Head of caudate nucleus (tissue), 42 donors: ENCODE results near the gene FARS2.

ENCODE experiments used
- DNase-seq, 42 donors: peaks; one replicate each; pipeline versions ENCODE4 v3.0.0 to v3.0.0-alpha.2; 2020 to 2021; ENCODE audit warnings: mixed read lengths in 7 of 42
- intact Hi-C: fragments of 100-400 bp; cut with DNase I; formaldehyde crosslinking; loops from one replicate; pipeline ENCODE4 v1.15.0; 2022

Gene FARS2

GRCh38 chr6:5510331-5511133 lies 249.2 kb downstream of the FARS2 start:
- no peak for DNase-seq
- intact Hi-C loops = no loop called here

- intact Hi-C loops = no loop called here
- DNase-seq = no peak
Observed at GRCh38 chr6:5511954-5512353, 250.6 kb downstream of the FARS2 start.

- no peak for DNase-seq
- intact Hi-C loops = no loop called here
Observed at GRCh38 chr6:5512422-5512821, 251.1 kb downstream of the FARS2 start.

DNA sequence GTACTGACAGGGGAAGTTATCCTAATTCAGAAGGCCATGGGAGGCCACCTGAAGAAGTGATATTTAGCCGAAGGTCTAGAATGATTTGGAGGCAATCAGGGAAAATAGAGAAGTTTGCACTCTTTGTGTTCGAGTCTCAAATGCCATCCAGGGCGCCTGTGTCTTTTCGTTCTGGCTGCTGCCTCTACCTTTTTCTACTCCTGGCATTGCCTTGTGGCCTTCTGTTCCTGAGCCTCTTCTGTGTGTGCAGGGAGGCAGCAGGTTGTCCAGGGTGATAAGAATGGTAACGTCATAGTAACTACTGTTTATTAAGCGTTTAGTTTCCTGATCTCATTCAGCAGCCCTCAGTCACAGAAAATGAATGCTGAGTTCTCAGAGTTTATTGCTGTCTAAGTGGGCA lies 252.1 kb downstream of the FARS2 start:
- intact Hi-C loops = no loop called here
- no peak for DNase-seq

GRCh38 chr6:5514353-5514752 lies 253.0 kb downstream of the FARS2 start:
- intact Hi-C loops = no loop called here
- no peak for DNase-seq

DNA sequence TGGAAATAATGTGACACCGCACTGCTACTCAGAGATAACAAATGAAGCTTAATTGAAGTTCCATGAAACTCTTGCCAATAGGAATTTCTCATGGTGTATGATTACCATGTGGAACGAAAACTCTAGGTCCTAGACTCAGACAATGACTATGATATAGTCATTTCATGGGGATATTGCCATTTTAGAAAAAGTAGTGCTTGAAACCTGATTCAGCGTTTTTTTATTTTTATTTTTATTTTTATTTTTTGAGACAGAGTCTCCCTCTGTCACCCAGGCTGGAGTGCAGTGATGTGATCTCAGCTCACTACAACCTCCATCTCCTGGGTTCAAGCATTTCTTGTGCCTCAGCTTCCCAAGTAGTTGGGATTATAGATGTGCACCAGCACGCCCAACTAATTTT lies 253.9 kb downstream of the FARS2 start:
- intact Hi-C loops = no loop called here
- DNase-seq = no peak

- no peak for DNase-seq
- intact Hi-C loops = no loop called here
Observed at GRCh38 chr6:5516036-5516435, 254.7 kb downstream of the FARS2 start.

- intact Hi-C loops = no loop called here
Observed at GRCh38 chr6:5517796-5518195, 256.5 kb downstream of the FARS2 start.

DNA sequence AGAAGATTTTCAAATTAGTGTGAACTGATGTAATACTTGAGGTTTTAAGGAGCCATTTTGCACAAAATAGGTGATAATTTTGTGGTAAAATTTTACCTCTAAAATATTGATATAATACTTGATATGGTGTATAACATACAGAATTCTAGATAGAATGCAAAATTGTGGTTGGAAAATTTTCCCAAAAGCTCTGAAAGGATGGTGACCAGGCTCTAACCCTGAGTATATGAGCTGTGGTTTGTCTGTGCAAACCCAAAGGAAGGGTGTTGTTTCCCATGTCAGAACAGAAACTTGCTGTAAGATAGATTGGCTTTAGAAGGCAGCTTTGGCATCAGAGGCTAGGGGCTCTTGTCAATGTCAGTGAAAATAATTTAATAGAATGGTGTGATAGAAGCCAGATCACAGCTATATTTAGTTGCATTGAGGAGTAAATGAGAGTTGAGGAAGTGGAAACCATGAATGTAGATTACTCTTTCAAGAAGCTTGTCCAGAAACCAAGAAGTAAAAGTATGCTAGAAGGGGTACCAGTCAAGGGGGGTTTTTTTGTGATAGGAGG lies 257.7 kb downstream of the FARS2 start:
- intact Hi-C loops = no loop called here
- DNase-seq = no peak

More at GRCh38 chr6:5517796-5518195, 256.5 kb downstream of the FARS2 start:
- DNase-seq = peak in 15 of 42 donors; percentile 4 to 70 (median 31)

DNA sequence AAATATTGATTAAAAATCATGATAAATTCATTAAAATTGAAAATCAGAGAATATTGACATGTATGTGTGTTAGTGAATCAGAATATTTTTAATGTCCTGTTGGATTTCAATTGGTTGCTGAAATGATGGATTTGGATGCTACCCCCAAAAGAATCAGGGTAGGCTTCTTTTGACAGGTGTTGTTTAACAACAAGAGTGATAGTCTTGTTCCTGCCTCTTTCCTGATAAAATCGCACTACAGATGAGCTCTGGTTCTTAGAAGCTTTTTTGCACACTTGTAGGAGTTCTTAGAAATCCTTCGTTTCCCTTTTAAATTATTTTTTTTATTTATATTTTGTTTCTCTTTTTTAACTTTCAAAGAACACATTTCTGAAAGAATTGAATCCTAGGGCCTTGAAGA lies 259.5 kb downstream of the FARS2 start:
- DNase-seq = no peak
- intact Hi-C loops = no loop called here

DNA sequence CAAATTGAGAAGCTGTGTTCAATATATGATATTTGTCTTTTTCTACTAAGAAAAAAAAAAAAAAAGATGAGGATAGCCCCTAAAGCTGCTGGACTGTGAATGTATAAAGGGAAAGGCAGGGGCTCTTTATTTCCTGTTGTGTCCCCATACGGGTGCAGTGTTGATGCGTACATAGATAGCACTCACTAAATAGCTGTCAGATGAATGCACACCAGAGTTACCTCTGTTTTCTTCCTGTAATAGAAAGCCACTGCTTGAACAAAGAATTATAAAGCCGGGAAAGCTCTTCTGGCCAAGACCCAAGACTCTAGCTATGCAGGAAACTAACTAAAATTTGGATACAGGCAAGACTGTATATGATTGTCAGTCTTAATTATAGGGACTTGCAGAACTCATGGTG lies 260.0 kb downstream of the FARS2 start:
- intact Hi-C loops = no loop called here
- no peak for DNase-seq

DNA sequence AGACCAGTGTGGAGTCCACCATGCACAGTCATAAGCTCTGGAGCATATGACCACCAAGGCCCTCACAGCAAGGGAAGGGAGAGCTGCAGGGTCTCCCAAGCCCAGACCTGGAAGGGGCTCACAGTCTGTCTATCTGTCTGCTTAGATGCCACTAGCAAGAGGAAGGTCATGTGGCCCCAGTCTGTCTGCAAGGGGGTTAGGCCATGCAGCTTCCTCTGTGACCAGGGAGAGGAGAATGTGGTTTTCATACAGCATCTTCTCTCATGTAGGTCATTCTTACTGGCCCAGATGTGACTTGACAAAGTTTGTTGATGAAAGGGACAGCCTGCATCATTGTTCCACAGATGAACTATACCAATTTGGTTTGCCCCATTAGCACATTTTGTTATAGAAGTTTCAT lies 260.8 kb downstream of the FARS2 start:
- intact Hi-C loops = no loop called here
- DNase-seq = no peak

GRCh38 chr6:5524110-5524509 lies 262.8 kb downstream of the FARS2 start:
- no peak for DNase-seq
- intact Hi-C loops = no loop called here

DNA sequence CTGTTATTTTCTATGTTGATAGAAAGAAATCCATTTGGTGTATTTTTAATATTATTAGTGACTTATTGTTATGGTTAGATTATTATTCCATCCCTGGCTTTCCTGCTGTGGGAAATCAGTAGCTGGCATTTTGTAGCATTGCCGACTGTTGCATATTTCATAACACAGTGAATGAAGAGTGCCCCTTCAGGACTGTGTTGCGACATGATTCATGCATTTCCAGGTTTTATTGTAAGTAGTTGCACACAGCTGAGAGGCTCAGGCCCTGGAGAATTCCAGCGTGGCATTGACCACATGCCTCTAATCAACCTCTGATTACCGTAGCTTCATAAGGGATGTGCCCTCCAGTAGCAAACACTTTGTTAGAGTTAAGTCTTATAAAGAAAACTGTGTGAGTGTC lies 263.9 kb downstream of the FARS2 start:
- intact Hi-C loops = no loop called here
- DNase-seq = peak in 1 of 42 donors; percentile 54

DNA sequence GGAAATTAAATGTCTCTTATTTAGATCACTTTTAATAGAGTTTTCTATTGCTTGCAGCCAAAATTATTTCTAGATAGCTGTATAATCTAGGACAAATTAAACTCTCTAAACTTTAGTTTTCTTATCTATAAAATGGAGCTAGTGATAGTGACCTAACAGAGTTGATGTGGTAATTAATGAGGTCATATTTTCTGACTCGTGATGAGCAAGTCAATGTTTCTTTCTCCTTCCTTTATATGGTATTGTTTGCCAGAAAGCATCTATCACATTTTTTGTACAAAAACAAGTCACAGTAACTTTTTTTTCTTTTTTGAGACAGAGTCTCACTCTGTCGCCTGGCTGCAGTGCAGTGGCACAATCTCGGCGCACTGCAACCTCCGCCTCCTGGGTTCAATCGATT lies 267.7 kb downstream of the FARS2 start:
- no peak for DNase-seq
- intact Hi-C loops = no loop called here

GRCh38 chr6:5529733-5530132 lies 268.4 kb downstream of the FARS2 start:
- DNase-seq = no peak
- intact Hi-C loops = no loop called here

DNA sequence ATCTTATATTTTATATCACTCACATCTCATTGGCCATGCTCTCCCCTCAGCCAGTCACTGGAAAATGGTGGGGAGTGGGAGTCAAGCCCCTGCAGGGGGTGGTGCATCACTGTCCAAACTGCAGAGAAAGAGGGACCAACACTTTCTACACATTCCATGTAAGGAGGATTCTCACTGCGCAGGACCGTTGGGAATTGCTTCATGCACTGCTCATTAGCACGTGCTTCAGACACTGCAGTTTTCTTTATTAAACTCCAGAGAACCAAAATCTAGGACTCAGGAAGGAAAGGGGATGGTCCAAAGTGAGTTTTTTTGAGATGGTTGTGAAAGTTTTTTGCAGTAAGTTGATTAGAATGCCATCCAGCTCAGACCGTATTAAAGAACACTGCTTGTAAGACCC lies 269.8 kb downstream of the FARS2 start:
- DNase-seq = no peak
- intact Hi-C loops = no loop called here

DNA sequence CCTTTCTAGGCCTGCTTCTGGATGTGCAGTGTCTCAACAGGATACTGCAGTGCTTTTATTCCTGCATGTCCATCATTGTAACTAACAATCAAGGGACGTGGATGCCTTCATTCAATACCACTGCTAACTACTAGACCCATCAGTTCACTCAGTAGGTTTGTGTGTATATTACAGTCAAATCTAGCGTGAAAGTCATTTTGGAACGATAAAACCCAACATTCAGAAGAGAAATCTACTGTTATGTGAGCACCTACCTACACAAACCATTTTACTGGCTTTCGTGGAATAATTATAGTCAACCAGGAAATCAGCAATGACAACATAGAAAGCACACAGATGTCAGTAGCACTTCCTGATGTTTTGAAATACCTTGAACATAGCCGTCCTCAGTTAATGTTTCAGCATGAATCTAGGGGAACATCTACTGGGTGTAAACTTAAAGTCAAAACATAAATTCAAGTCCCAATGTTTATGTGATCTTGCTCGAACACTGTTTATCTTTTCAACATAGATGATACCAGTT lies 270.6 kb downstream of the FARS2 start:
- intact Hi-C loops = no loop called here
- DNase-seq = no peak

- DNase-seq = no peak
Observed at GRCh38 chr6:5532941-5533340, 271.6 kb downstream of the FARS2 start.

GRCh38 chr6:5534643-5535042 lies 273.3 kb downstream of the FARS2 start:
- DNase-seq = no peak
- intact Hi-C loops = no loop called here

More at GRCh38 chr6:5532941-5533340, 271.6 kb downstream of the FARS2 start:
- intact Hi-C loops = no loop called here

- intact Hi-C loops = no loop called here
- no peak for DNase-seq
Observed at GRCh38 chr6:5536644-5537043, 275.3 kb downstream of the FARS2 start.
